T follicular helper cell (primary cell): Measurements from ENCODE around the gene TMEM179.
"Not testable (repeated sequence)": the region's sequence is repeated elsewhere in the genome, so short reads cannot be mapped to it uniquely, and the experiment has no call there.

Experiments used
- DNase-seq: peaks from one replicate; pipeline ENCODE4 v3.0.0-alpha.2; 2020; ENCODE audit warnings: low read depth
- total RNA-seq, 2 experiments: gene quantifications; one replicate each; lab custom pipeline; 2026; lab: John Stamatoyannopoulos, UW

Gene TMEM179
- 0 to 0.06 reads per million in 2 experiments for total RNA-seq

GRCh38 chr14:104604458-104605449 lies at the start of gene TMEM179:
Gene TMEM179 (minus strand): TSS chr14:104604772. CDS start chr14:104604741, 31 bp downstream.
- no peak for DNase-seq

- no peak for DNase-seq
Measured at GRCh38 chr14:104654119-104654518, 49.5 kb upstream of the TMEM179 start.

DNA sequence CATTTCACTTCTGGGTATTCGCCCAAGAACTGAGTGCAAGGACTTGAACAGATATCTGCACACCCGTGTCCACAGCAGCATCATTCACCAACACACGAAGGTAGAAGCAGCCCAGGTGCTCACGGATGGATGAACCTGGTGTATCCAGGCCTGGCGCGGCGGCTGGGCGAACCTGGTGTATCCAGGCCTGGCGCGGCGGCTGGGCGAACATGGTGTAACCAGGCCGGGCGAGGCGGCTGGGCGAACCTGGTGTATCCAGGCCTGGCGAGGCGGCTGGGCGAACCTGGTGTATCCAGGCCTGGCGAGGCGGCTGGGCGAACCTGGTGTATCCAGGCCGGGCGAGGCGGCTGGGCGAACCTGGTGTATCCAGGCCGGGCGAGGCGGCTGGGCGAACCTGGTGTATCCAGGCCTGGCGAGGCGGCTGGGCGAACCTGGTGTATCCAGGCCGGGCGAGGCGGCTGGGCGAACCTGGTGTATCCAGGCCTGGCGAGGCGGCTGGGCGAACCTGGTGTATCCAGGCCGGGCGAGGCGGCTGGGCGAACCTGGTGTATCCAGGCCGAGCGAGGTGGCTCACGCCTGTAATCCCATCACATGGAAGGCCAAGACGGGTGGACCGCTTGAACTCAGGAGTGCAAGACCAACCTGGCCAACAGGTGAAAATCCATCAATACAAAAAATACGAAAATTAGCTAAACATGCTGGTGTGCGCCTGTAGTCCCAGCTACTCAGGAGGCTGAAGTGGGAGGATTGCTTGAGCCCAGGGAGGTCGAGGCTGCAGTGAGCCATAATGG lies 48.8 kb upstream of the TMEM179 start:
- DNase-seq: not testable (repeated sequence)

- DNase-seq: no peak
Measured at GRCh38 chr14:104652386-104652785, 47.8 kb upstream of the TMEM179 start.

DNA sequence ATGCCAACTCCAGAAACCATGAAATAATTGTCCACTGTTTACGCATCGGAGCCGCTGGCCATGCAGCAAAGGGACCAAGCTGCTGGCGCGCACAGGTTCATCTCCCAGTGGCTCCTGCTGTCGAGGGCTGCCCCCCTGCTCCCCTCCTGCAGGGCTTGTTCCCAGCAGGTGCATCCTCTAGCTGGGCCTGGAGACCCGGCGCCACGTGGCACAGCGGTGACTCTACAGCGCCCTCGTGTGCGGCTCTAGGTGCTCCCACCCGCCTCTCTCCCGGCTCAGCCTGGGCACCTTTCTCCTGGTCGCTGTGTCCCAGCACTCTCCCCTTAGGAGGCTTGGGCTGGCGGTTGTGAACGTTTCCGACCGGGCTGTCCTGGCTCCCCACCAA lies 47.3 kb upstream of the TMEM179 start:
- no peak for DNase-seq

- DNase-seq: no peak
Measured at GRCh38 chr14:104650981-104651875, 46.7 kb upstream of the TMEM179 start.

DNA sequence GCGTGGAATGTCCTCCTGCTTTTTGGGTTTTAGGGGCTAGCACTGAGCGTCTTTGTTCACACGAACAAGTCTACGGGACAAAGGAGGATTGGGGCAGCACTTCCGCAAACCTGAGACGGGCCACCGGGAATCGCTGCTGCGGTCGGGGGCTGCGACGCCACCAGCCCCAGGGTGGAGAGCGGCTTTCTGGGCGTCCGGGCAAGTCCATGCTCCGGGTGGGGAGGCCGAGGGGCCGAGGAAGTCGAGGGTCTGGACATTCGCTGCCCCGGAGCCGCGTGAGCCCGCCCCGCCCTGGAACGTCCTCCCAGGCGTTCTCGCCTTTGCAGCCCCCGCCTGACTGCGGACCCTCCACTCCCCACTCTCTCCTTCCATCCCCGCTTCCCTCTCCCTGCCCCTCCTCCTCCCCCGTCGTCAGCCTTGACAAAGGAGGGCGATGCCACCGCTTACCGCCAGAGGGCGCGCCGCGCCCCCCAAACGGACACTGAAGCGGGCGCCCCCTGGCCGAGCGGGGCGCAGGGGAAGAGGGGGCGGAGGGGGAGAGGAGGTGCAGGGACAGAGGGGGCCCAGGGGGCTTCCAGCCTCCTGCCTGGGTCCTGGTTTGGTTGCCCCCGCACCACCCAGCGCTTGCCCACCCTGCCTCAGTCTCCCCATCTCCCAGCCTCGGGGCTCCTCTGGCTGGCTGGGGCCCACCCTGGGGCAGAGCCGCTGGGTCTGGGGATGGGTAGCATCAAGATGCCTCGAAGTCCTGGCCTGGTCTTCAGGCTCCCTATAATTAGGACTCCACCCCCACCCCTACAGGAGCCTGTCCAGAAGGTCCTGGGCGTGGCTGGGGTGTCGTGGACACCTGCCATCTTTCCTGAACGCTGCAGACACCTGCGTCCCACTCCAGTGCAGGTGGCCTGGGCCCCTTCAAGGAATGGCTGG lies 45.7 kb upstream of the TMEM179 start:
- DNase-seq: peak; percentile 34

- no peak for DNase-seq
Measured at GRCh38 chr14:104647467-104648043, 43.0 kb upstream of the TMEM179 start.

- no peak for DNase-seq
Measured at GRCh38 chr14:104644656-104645378, 40.2 kb upstream of the TMEM179 start.

DNA sequence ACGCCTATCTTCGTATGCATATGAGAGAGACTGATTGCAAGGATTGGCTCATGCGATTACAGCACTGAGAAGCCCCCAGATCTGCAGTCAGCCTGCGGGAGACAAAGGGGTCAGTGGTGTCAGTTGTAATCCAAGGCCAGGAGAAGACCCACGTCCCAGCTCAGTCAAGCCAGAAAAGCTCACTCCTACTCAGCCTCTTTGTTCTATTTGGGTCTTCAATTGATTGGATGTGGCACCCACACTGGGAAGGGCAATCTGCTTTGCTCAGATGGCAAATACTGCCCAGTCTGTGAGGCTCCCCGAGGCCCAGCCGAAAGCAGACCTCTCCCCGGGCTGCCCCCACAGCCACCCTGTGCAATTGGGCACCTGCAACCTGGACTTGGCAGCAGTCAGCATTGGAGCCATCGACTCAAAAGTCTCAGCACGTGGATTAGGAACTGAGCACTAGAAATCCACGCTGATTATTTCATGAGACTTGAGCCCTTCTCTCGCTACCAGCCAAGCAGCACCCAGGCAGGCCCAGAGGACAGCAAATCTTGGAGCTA lies 39.6 kb upstream of the TMEM179 start:
- no peak for DNase-seq

GRCh38 chr14:104643306-104643705 lies 38.7 kb upstream of the TMEM179 start:
- no peak for DNase-seq

DNA sequence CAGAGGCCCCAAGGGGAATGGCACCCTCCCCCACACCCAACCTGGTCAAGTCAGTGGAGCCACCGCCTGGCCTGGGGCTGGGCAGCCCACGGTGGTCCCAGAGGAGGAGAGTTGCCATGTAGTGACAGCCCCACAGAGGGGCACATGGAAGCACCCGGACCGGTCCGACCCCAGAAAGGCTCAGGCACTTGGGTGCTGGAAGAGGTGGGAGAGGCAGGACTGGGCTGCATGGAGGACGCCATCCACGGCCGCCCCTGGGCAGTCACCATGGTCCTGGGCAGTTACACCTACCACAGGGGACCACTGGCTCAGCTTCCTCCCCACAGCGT lies 37.9 kb upstream of the TMEM179 start:
- no peak for DNase-seq

- DNase-seq: no peak
Measured at GRCh38 chr14:104641753-104642539, 37.4 kb upstream of the TMEM179 start.

- DNase-seq: no peak
Measured at GRCh38 chr14:104640681-104641080, 36.1 kb upstream of the TMEM179 start.

GRCh38 chr14:104639885-104640548 lies 35.4 kb upstream of the TMEM179 start:
- peak; percentile 17 for DNase-seq

GRCh38 chr14:104639471-104639870 lies 34.9 kb upstream of the TMEM179 start:
- no peak for DNase-seq

DNA sequence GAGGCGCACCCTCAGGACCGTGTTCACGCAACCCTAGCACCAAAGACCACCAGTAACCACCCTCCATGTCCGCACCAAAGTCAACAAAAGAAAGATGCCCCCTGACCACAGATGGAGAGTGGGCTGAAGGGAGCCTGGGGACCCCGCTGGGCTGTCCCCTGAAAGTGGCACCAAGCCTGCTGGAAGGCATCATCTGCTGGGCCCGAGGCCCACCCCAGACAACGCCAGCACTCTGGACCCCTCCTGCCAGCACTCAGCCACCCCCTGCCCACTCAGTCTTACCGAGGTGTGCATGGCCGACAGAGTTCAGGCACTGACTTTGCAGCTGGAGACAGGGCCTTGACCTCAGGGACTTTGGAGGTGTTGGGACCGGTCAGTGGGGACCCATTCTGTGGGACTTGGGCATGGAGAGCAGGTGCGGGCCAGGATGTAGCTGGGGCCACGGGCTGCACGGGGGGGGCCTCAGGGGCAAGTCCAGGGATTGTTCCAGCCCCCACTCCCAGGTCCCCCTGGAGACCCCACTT lies 34.4 kb upstream of the TMEM179 start:
- no peak for DNase-seq

DNA sequence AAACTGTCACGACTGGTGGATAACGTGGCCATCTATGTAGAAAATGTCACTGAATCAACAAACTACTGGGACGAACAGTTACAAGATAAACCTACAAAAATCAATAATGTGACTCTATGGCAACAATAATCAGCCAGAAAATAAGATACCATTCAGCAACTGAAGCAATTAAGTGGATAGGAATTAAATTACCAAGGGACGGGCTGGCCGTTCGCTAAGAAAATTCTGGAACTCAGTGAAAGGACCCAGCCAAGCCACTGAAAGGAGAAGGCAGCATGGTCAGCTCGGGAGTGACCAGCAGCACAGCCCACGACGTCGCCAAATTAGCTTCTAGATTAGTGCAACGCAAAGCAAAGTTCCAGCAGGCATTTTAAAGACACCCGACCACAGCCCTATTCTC lies 33.6 kb upstream of the TMEM179 start:
- DNase-seq: no peak
